SK-N-SH (cell line): Measurements from ENCODE around the gene LGALS14. TPM values are rescaled to one million over a fixed set of nuclear protein-coding genes. Genes with fewer than 3 reads are reported as not detected.

ENCODE experiments used
- CTCF ChIA-PET: fragments of 300-600, 350-600 bp; formaldehyde crosslinking; extraction: SDS; loops from one replicate; lab custom pipeline; 2021; lab: Yijun Ruan, JAX
- POLR2A ChIA-PET: fragments of 350-600 bp; sonication (Branson Sonifier 250); formaldehyde crosslinking; extraction: SDS; loops from one replicate; lab custom pipeline; 2020; ENCODE audit warnings: antibody characterized with exemption, inconsistent platforms; lab: Yijun Ruan, JAX
- DNase-seq: peaks from one replicate; pipeline ENCODE4 v3.0.0; 2012
- H2AFZ ChIP-seq: fragments of 200-600 bp; sonication (generic); 2 replicates; pipeline ENCODE4 v1.8.1; 2016; ENCODE audit warnings: antibody characterized with exemption, mild to moderate bottlenecking, low read depth
- H3F3A ChIP-seq: fragments of 200-600 bp; sonication (generic); replicated peaks from 2 replicates; pipeline ENCODE3; 2016; ENCODE audit warnings: antibody characterized with exemption, mild to moderate bottlenecking; ENCODE audit not compliant: insufficient read depth
- H3K27ac ChIP-seq, 2 experiments: fragments of 200-500 bp in 1 of 2; fragments of 200-600 bp in 1 of 2; sonication (Bioruptor generic) in 1 of 2; sonication (generic), shearing (Covaris generic) in 1 of 2; 2 replicates each; pipeline versions ENCODE4 v1.5.1 to v1.6.1; 2014 to 2016; ENCODE audit warnings: low read depth in 2 of 2, inconsistent platforms in 1 of 2, low read length in 1 of 2, mild to moderate bottlenecking in 1 of 2, mixed read lengths in 1 of 2
- H3K27me3 ChIP-seq: fragments of 200-600 bp; sonication (generic), shearing (Covaris generic); 2 replicates; pipeline ENCODE4 v1.6.1; 2016; ENCODE audit warnings: mixed run types; ENCODE audit not compliant: insufficient read depth
- H3K36me3 ChIP-seq, 2 experiments: fragments of 200-500 bp in 1 of 2; fragments of 200-600 bp in 1 of 2; sonication (Bioruptor generic) in 1 of 2; sonication (generic) in 1 of 2; replicated peaks in 1 of 2; 2 replicates each; pipeline versions ENCODE3 to v1.5.1; 2014 to 2016; ENCODE audit warnings: low read length in 1 of 2, mild to moderate bottlenecking in 1 of 2; ENCODE audit not compliant: insufficient read depth in 2 of 2, control insufficient read depth in 1 of 2
- H3K4me1 ChIP-seq, 2 experiments: fragments of 200-500 bp in 1 of 2; fragments of 200-600 bp in 1 of 2; sonication (Bioruptor generic) in 1 of 2; sonication (generic), shearing (Covaris generic) in 1 of 2; 2 replicates each; pipeline versions ENCODE4 v1.5.1 to v1.6.1; 2014 to 2016; ENCODE audit warnings: low read depth in 1 of 2, low read length in 1 of 2, mixed run types in 1 of 2; ENCODE audit not compliant: insufficient read depth in 2 of 2, control insufficient read depth in 1 of 2
- H3K4me2 ChIP-seq: fragments of 200-600 bp; sonication (generic), shearing (Covaris generic); 2 replicates; pipeline ENCODE4 v1.6.1; 2017; ENCODE audit warnings: mixed run types
- H3K4me3 ChIP-seq, 2 experiments: fragments of 200-500 bp in 1 of 2; fragments of 200-600 bp in 1 of 2; sonication (Bioruptor generic) in 1 of 2; sonication (generic), shearing (Covaris generic) in 1 of 2; 2 replicates each; pipeline versions ENCODE4 v1.5.1 to v1.8.1; 2014 to 2016; ENCODE audit warnings: low read depth in 2 of 2, inconsistent platforms in 1 of 2, low read length in 1 of 2, mild to moderate bottlenecking in 1 of 2, mixed read lengths in 1 of 2, moderate library complexity in 1 of 2
- H3K79me2 ChIP-seq: fragments of 200-600 bp; sonication (generic); 2 replicates; pipeline ENCODE4 v1.8.1; 2017; ENCODE audit warnings: mild to moderate bottlenecking; ENCODE audit not compliant: insufficient read depth
- H3K9ac ChIP-seq: fragments of 200-600 bp; sonication (generic); 2 replicates; pipeline ENCODE4 v1.6.1; 2017; ENCODE audit warnings: mixed run types
- H3K9me2 ChIP-seq: fragments of 200-600 bp; sonication (generic); 2 replicates; pipeline ENCODE4 v1.6.1; 2017; ENCODE audit warnings: mixed run types
- H3K9me3 ChIP-seq: fragments of 200-600 bp; sonication (generic); 2 replicates; pipeline ENCODE4 v1.6.1; 2017; ENCODE audit warnings: mixed run types, mild to moderate bottlenecking, moderate library complexity
- H4K20me1 ChIP-seq: fragments of 200-600 bp; sonication (generic); 2 replicates; pipeline ENCODE4 v1.6.1; 2017; ENCODE audit warnings: mild to moderate bottlenecking, mixed run types; ENCODE audit not compliant: insufficient read depth
- ELF1 ChIP-seq: IDR thresholded peaks from 2 replicates; pipeline ENCODE4 v1.4.0; 2012
- EP300 ChIP-seq, 2 experiments: IDR thresholded peaks; 2 replicates each; pipeline versions ENCODE4 v1.4.0 to v1.6.1; 2012; ENCODE audit warnings: borderline replicate concordance in 1 of 2, low read depth in 1 of 2, low read length in 1 of 2
- FOXJ3 ChIP-seq: sonication (generic); formaldehyde crosslinking; IDR thresholded peaks from 2 replicates; pipeline ENCODE4 v1.5.1; 2020; ENCODE audit warnings: mild to moderate bottlenecking, missing genetic modification reagents
- FOXM1 ChIP-seq: IDR thresholded peaks from 2 replicates; pipeline ENCODE4 v1.4.0; 2012; ENCODE audit warnings: low read depth, mild to moderate bottlenecking
- GABPA ChIP-seq: IDR thresholded peaks from 2 replicates; pipeline ENCODE4 v1.4.0; 2012; ENCODE audit warnings: low read depth, mild to moderate bottlenecking
- MXI1 ChIP-seq: IDR thresholded peaks from 2 replicates; pipeline ENCODE4 v1.6.1; 2012; ENCODE audit warnings: mild to moderate bottlenecking, low read depth, low read length, improper control_type of control experiment
- POLR2AphosphoS5 ChIP-seq: IDR thresholded peaks from 2 replicates; pipeline ENCODE4 v1.6.1; 2012; ENCODE audit warnings: low read depth, low read length
- RAD21 ChIP-seq: IDR thresholded peaks from 2 replicates; pipeline ENCODE4 v1.6.1; 2012; ENCODE audit warnings: mild to moderate bottlenecking, low read length
- REST ChIP-seq: IDR thresholded peaks from 2 replicates; pipeline ENCODE4 v1.6.1; 2012; ENCODE audit warnings: mild to moderate bottlenecking, low read depth, low read length, moderate library complexity
- RFX5 ChIP-seq: IDR thresholded peaks from 2 replicates; pipeline ENCODE4 v1.6.1; 2012; ENCODE audit warnings: mild to moderate bottlenecking, improper control_type of control experiment, low read length
- SIN3A ChIP-seq: IDR thresholded peaks from 2 replicates; pipeline ENCODE4 v1.6.1; 2012; ENCODE audit warnings: low read depth, mild to moderate bottlenecking, low read length, moderate library complexity, borderline replicate concordance
- TCF12 ChIP-seq: IDR thresholded peaks from 2 replicates; pipeline ENCODE4 v1.4.0; 2012
- ZBTB33 ChIP-seq: IDR thresholded peaks from 2 replicates; pipeline ENCODE4 v1.4.0; 2012; ENCODE audit warnings: low read depth, borderline replicate concordance
- polyA plus RNA-seq, 3 experiments: library from polyadenylated mRNA; depleted of rRNA; stranded (reverse); fragments of >200 nt; gene quantifications; 2 replicates each; pipeline ENCODE4 v1.2.3, GENCODE V29; 2012
- TF ChIP-seq, protein P1 (sequence below): fragments of 150-350 bp; IDR thresholded peaks from 2 replicates; pipeline ENCODE4 v1.6.1; 2017; ENCODE audit warnings: antibody characterized with exemption, low read length, low read depth, borderline replicate concordance
- TF ChIP-seq, protein P2 (sequence below): fragments of 200-600 bp; sonication (generic); IDR thresholded peaks from 2 replicates; pipeline ENCODE4 v1.6.1; 2017; ENCODE audit warnings: antibody characterized with exemption, mild to moderate bottlenecking, moderate library complexity

The LGALS14 gene
- polyA plus RNA-seq, 1 of the 3 experiments (the other 2 are of a cell fraction): not detected

DNA sequence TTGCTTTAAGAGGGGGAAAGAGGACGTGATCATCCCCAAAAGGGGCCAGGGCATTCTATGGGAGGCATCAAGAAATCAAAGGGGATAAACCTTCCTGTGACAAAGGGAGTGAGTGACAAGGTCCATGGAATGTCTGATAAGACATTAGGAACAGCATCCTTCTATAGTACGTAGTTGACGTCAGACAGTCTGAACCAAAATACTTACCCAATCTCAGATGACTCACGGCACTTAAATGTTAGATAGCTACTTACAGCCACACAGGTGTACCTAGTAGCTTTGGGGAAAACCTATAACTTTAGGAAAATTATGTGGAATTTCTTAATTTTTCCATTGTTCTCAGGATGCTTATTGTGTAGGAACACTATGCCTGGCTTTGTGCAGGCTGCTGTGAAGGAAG is 43.6 kb upstream of the LGALS14 start (continued):
- no peak for TF ChIP-seq ZBTB33
- no peak for TF ChIP-seq FOXM1
- no peak for TF ChIP-seq ELF1
- TF ChIP-seq REST: no peak
- TF ChIP-seq EP300 (IDR thresholded peaks at IDR 0.05; ENCODE audit: borderline replicate concordance in 1 of 2, low read depth in 1 of 2, low read length in 1 of 2): no peak

- Histone ChIP-seq H3K9me2 (no peaks in the 10 kb centered on the region), H3K27me3 (no peaks in the 10 kb centered on the region; the same call in 1 of the 2 replicates), H3K27ac (no peak overlapping the region), H3K36me3 (no peaks in the 10 kb centered on the region), H4K20me1 (no peaks in the 10 kb centered on the region), H3K4me3 (no peak overlapping the region), H3K4me2 (no peak overlapping the region), H3K9ac (no peak overlapping the region), H3K4me1 (no peaks in the 10 kb centered on the region), H2AFZ (no peak overlapping the region), H3K79me2 (no peaks in the 10 kb centered on the region), H3K9me3 (no peaks in the 10 kb centered on the region), H3F3A (no peaks in the 10 kb centered on the region)
- ChIA-PET POLR2A (no interaction called here), CTCF (interaction anchor here (1.4 kb wide), 1 partner anchor 11 kb away, joined by 3 read pairs; no protein-coding TSS in a partner anchor)
- DNase-seq: no peak
- TF ChIP-seq, protein P1, sequence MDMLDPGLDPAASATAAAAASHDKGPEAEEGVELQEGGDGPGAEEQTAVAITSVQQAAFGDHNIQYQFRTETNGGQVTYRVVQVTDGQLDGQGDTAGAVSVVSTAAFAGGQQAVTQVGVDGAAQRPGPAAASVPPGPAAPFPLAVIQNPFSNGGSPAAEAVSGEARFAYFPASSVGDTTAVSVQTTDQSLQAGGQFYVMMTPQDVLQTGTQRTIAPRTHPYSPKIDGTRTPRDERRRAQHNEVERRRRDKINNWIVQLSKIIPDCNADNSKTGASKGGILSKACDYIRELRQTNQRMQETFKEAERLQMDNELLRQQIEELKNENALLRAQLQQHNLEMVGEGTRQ: no peak
- no peak for TF ChIP-seq FOXJ3 (CRISPR knock-in tag)
- TF ChIP-seq RFX5: no peak
- TF ChIP-seq SIN3A: no peak
- no peak for TF ChIP-seq FOXM1
- no peak for TF ChIP-seq ZBTB33
- no peak for TF ChIP-seq ELF1
- no peak for TF ChIP-seq POLR2AphosphoS5
- no peak for TF ChIP-seq RAD21
- TF ChIP-seq MXI1: no peak
- no peak for TF ChIP-seq GABPA
- TF ChIP-seq EP300 (IDR thresholded peaks at IDR 0.05; ENCODE audit: borderline replicate concordance in 1 of 2, low read depth in 1 of 2, low read length in 1 of 2): no peak
- no peak for TF ChIP-seq TCF12
- TF ChIP-seq REST: no peak
- TF ChIP-seq, protein P2, sequence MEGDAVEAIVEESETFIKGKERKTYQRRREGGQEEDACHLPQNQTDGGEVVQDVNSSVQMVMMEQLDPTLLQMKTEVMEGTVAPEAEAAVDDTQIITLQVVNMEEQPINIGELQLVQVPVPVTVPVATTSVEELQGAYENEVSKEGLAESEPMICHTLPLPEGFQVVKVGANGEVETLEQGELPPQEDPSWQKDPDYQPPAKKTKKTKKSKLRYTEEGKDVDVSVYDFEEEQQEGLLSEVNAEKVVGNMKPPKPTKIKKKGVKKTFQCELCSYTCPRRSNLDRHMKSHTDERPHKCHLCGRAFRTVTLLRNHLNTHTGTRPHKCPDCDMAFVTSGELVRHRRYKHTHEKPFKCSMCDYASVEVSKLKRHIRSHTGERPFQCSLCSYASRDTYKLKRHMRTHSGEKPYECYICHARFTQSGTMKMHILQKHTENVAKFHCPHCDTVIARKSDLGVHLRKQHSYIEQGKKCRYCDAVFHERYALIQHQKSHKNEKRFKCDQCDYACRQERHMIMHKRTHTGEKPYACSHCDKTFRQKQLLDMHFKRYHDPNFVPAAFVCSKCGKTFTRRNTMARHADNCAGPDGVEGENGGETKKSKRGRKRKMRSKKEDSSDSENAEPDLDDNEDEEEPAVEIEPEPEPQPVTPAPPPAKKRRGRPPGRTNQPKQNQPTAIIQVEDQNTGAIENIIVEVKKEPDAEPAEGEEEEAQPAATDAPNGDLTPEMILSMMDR: no peak
Observed at GRCh38 chr19:39661565-39661964, 42.7 kb upstream of the LGALS14 start.
